Measurements from ENCODE around the gene TM4SF1.
"Not testable (repeated sequence)": the region's sequence is repeated elsewhere in the genome, so short reads cannot be mapped to it uniquely, and the experiment has no call there.

Gene TM4SF1

DNA sequence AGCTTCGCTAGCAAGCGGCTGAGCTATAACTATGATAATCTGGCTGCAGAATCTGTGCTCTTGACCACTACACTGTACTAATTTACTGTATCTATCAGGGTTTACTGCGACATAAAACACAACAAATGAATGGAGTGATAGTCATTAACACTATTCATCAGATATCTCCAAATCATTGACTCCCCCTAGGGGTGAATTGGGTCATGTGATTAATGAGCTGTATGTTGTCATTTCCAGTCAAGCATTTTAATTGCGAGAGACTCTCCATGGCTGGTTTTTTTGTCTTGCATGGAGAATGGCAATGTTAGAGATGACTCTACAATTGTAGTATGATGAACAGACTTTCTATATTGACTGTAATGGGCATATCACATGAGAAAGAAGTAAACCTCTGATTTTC is 33.5 kb downstream of the TM4SF1 start:
- DNase-seq (ENCODE audit: low spot score), result no peak

DNA sequence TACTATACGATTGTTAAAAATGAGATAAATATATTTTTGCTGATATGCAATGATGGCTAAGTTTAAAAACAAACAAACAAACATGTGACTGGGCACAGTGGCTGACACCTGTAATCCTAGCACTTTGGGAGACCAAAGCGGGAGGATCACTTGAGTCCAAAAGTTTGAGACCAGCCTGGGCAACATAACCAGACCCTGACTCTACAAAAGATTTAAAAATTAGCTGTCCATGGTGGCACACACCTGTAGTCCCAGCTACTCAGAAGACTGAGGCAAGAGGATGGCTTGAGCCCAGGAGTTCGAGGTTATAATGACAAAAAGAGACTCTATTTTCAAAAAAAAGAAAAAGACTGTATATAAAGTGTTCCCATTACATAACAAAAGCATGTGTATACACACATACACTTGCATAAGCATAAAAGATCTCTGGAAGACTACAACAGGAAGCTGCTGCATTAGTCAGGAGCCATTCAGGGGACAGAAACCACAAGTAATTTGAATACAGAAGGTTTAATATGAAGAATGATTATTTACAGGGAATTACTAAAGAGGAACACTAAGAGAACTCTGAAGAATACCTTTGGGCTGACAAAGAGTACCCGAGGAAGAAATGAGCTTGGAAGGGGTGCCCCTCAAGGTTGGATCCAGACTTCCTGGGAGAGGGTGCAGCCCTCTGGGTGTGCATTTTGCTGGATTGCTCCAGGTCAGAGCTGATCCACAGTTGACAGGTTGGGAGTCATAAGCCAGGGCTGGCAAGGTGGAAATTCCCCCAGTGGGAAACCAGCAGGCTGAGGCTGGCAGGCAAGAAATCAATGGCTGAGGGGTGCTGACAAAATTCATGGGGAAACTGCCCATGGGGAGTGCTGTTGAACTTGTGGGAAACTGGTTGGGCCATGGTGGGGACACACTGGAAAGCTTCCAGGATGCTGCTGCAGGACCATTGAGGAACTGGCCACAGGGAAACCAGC is 34.8 kb downstream of the TM4SF1 start:
- no peak for DNase-seq (ENCODE audit: low spot score)

DNA sequence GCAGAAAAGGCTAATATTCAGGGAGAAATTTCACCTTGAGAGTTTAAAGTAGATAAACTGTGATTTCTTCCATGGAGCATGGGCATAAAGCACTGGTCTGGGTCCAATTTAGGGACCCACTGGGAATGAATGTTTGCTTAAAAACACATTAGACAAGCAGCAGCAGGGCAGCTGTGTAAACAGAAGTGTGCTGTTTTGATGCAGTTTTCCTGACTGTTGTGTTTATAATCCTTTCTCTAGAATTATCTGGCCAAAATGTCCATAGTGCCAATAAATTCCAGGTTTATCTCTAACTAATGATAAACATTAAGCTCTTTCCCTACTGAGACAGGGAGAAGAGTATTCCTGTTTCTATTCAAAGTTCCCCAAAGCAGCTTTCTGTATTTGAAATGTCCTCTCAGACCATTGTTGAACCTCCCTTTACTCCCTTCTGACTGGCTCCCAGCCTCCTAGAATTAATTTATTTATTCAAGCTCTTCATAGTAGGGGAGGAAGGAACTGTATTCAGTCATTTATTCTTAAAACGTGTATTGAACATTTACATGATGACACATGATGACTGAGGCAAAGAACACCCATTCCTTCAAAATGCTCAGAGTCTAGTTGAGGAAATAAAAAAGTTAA is 37.0 kb downstream of the TM4SF1 start:
- no peak for DNase-seq (ENCODE audit: low spot score)

DNA sequence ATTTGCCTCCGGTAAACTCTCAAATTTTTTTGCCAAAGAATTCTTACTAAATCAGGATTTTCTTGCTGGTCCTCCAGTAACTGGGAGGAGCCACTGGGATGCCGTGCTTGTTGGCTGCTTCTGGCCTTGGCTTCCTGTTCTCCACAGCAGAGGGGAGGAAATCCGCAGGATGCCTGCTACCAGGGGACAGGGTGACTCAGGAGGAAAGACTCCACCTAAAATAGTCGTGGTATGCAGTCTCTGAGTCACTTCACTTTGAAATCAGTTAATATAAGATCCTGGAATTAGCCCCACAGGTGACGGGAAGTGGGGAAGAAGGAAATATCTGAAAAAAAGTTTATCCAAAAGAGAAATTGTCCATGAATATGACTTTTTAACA is 37.5 kb downstream of the TM4SF1 start:
- no peak for DNase-seq (ENCODE audit: low spot score)

DNA sequence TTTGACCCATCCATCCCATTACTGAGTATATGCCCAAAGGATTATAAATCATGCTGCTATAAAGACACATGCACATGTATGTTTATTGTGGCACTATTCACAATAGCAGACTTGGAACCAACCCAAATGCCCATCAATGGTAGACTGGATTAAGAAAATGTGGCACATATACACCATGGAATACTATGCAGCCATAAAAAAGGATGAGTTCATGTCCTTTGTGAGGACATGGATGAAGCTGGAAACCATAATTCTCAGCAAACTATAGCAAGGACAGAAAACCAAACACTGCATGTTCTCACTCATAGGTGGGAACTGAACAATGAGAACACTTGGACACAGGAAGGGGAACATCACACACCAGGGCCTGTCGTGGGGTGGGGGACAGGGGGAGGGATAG is 40.0 kb downstream of the TM4SF1 start:
- DNase-seq (ENCODE audit: low spot score), result not testable (repeated sequence)

DNA sequence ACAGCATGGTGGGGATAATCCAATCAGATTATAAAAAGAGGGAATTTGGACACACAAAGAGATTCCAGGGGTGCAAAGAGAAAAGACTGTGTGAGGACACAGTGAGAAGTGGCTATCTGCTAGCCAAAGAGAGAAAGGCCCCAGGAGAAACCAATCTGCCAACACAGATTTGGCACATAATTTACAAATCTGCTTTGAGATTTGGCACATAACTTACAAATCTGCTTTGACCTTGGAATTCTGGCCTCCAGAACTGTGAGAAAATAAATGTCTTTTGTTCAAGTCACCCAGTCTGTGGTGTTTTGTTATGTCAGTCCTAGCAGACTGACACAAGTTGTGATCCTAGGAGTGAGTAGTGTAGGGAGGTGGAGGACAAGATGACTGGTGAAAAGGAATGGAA is 40.5 kb downstream of the TM4SF1 start:
- DNase-seq (ENCODE audit: low spot score), result no peak

DNA sequence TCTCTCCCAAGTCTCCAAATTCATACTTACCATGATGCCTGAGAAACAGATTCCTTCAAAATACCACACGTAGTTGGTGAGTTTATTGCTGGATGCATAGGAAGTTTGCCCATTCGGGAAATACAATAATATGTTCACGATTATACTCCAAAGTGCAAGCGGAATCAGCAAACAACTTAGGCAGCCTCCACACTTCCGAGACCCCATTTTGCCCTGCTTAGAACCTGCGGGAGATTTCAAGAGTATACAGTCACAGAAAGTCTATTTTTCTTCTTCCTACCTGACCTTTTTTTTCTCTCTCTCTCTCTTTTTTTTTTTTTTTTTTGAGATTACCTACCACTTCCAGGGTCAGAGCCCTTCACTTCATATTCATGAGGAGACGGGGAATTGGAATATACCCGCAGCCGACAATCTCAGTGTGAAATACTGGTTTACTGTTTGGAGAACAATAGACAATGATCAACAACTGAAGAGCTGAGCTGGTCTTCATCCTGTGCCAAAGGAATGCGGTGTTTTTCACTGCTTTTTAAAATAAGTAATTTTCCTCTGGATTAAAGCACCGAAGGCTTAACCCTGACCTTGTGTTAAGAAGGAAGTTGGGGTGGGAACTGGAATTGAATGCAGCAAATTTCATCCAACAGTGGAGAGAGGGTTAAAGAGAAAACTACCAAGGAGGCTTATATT is 44.1 kb downstream of the TM4SF1 start, which contains the start of gene TM4SF18:
TSS of gene TM4SF18 (minus strand) at position 461 of the 684 bp plus-strand sequence. CDS start at position 207, 254 bp downstream.
- no peak for DNase-seq (ENCODE audit: low spot score)

DNA sequence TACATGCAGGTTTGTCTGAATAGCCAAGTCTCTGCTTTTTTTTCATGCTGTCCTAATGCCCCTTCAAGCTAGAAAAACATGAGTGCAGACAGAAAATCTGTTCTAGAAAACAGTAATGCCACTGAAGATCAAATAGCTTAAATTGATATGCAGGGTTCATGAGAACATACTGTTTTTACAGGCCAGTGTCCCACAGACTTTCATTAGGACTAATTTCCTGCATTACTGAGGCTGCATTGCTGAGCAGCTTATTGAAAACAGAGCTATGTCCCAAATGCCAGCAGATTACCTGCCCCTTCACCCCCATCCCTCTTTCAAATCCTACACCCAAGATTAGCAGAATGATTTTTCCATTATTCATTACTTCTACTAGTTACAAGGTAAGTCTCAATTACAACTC is 44.7 kb downstream of the TM4SF1 start:
- DNase-seq (ENCODE audit: low spot score), result no peak

DNA sequence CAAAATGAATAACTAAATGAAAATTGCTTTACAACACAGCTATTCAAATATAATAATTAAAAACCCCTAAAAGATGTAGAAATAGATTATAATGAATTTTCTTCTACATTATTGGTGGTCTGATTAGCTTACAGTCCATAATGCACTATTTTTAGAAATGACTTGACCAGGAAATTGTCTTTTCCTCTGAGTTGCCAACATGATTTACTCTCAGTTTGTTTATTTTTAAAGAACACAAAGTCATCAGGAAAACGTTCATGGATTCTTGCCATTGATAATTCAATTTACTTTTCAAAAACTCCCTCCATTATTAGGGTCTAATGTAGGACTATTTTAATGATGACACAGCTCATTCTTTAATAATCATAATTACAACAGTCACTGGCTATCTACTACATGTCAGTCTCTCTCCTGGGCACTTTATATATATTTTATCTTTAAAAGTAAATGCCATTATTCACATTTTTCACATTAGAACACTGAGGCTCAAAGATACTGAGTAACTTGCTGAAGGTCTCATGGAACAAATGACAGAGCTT is 45.2 kb downstream of the TM4SF1 start:
- DNase-seq (ENCODE audit: low spot score), result no peak

DNA sequence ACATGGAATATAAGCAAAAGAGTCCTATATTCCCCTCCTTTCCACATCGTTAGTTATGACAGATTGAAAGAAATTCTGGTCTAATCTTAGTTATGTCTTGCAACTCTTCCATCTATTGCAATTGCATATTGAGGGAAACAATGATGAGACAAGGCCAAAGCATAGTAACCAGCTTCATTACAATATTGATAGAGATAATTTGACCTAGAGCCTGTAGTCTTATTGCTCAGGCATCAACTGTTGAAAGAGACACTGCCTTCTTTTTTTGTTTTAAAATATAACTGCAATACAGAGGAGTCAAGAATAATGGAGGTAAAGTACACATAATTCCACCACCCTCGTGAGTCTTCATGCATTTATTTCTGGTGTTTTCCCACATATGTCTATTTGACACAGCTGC is 46.1 kb downstream of the TM4SF1 start:
- no peak for DNase-seq (ENCODE audit: low spot score)

DNA sequence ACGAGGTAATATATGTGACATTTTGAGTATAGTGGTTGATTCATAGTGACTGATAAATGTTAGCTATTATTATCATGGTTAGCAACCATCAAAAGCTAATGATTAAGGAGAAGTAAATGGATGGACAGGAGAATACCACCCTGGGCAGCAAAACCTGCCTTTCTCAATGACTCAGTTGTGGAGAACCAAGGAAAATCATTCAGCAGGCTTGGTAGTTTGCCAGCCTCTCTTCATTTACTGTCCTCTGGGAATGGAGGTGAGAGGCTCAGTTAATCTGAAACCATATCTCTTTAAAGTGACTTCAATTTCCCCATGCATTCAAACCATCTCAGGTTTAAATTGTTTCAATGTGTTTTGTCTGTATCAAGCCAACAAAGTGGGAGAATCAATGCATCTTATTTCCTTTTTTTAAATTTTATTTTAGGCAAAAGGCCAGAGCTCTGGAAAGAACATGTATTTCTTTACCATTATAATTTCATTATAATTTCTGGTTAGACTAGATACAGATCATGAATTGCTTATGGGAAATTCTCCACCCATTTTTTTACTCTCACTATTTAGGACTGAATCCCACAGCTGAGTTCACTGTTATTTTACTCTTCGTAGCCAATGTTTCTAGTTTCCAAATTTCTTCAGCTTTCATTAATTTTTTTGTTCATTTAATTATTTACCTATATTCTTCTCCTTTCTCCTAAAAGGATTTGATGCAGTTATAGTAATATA is 46.7 kb downstream of the TM4SF1 start:
- DNase-seq (ENCODE audit: low spot score), result no peak

DNA sequence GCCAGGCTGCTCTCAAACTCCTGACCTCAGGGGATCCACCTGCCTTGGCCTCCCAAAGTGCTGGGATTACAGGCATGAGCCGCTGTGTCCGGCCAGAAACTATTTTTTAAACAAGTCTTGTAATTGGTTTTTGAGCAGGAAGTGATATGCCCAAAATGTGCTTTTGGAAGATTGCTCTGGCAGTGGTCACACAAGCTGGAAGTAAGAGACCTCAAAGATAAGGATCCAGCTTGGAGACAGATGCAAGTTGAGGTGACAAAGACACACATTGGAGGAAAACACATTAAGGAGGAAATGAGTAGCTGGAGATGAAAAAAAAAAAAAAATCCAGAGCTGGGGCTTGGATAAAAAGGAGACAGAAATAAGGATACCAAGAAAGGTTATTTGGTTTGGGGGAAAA is 50.3 kb downstream of the TM4SF1 start:
- no peak for DNase-seq (ENCODE audit: low spot score)

DNA sequence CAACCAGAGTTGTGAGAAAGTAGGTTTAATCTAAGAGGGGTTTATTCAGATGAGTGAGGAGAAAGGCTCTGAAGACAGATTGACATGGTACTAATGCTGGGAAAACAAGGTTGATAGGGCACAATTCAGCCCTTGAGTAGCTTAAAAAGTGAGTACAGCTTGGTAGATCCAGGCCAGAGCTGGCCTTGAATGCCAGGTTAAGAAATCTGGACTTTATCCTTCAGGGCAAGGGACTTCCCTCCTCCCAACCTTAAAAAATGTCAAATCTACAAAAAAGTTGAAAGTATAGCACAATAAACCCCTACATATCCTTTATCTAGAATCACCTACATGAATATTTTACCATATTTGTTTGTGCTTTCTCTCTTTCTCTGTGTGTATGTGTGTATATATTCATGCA is 51.9 kb downstream of the TM4SF1 start:
- no peak for DNase-seq (ENCODE audit: low spot score)

DNA sequence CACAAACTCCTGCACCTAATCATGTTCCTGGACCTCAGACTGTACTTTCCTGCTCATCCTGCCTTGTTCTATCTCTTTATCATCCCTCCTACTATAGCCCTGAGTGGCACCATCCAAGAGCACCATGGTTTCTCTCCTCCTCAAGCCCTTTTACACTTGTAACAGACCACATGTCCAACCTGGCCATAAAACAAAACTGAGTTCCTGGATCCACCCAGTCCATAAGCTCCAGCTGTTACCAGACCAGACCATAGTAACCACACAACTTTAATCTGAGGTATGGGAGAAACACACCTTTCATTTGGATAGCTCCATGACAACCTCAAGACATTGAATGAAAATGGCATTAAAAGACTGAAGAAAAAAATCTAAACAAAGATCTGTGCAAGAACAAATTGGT is 53.1 kb downstream of the TM4SF1 start:
- DNase-seq (ENCODE audit: low spot score), result no peak

DNA sequence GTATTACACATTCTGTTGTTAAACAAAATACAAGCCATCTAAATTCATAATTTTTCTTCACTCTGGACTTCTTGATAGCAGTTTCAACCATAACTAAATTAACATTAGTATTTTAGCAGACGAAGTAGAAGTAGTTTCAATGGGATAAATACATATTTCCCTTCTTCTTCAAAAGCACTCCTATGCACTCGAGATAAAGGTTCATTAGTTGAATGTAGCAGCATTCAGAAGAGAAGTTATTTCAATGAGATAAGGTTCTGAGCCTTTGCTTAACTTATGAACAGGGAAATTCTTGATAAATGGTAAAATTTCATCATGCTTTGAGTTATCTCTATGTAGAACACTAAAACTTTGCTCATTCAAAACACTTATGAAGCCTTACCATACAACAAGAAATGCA is 55.8 kb downstream of the TM4SF1 start:
- no peak for DNase-seq (ENCODE audit: low spot score)

DNA sequence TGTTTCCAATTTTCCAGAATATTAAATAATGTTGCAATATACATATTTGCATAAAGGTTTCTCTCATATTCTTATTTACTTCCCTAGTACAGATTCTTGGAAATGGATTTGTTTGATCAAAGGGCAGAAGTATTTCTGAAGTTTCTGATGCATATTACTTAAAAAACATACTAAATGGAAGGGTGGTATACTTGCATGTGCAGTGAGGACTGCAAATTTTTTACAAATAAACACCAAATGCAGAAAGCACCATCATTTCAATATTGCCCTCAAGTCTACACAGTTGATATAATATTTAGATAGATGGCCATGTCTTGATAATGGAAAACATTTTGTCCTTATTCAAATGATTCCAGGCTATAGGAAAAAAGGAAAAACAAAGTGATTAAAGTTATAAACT is 56.3 kb downstream of the TM4SF1 start:
- DNase-seq (ENCODE audit: low spot score), result no peak

DNA sequence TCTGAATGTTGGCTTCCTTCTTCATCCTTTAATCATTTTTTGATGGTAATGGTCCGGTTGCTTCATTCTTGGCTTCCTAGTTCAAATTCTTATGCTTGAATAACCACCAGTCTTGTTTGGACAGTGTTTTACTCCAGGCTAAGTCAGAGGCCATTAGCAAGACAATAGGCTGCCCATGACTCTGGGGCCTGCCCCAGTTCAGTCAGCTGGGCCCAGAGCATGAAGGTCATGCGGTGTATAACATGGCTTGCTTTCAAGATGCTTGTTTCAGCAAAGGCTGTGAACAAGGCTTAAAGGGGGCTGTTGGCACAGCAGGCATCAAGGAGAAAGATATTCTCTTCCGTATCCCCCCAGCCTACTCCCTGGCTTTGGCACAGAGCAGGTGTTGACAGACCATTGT is 57.7 kb downstream of the TM4SF1 start:
- no peak for DNase-seq (ENCODE audit: low spot score)

Data from HuH-7.5 (cell line).